RWPE1 (cell line): ENCODE data around the gene SEPHS2.

Source experiments
- CTCF ChIA-PET: fragments of 350-600 bp; sonication (Branson Sonifier 250); formaldehyde crosslinking; extraction: SDS; loops from one replicate; lab custom pipeline; 2021; lab: Yijun Ruan, JAX
- POLR2A ChIA-PET: fragments of 400-600 bp; formaldehyde crosslinking; extraction: SDS; loops from one replicate; lab custom pipeline; 2020; ENCODE audit warnings: antibody characterized with exemption; ENCODE audit not compliant: low non-redundant PET; lab: Yijun Ruan, JAX
- DNase-seq: peaks from one replicate; pipeline ENCODE4 v3.0.0; 2012; ENCODE audit warnings: low spot score
- H3K27ac ChIP-seq: fragments of 450-650 bp; 2 replicates; pipeline ENCODE4 v1.5.1; 2017
- TF ChIP-seq, protein P1 (sequence below): fragments of 450-650 bp; conservative IDR thresholded peaks from 2 replicates; pipeline ENCODE4 v1.5.1; 2017; ENCODE audit warnings: low read depth, mild to moderate bottlenecking

Gene SEPHS2

DNA sequence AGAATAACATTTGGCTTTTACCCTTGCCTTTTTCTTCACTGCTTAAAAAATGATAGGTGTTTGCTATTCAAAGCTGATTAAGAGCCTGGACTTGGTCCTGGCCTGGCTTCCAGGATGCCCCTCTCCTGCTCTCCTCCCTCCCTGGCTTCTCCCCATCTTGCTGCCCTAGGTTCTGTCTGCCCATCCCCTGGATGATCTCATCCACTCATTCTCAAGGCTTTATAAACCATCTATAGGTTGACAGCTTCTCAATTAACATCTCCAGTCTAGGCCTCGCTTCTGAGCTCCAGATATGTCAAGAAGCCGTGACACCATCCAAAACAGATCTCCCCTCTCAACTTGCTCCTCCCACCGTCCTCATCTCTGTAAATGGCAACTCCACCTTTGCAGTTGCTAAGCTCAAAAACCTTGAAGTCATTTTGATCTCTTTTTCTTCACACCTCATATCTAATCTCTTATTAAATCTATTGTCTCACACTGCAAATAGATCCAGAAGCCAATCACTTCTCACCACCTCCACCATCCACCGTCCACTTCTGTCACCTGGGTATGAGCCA lies 29.5 kb downstream of the SEPHS2 start:
- TF ChIP-seq, protein P1, sequence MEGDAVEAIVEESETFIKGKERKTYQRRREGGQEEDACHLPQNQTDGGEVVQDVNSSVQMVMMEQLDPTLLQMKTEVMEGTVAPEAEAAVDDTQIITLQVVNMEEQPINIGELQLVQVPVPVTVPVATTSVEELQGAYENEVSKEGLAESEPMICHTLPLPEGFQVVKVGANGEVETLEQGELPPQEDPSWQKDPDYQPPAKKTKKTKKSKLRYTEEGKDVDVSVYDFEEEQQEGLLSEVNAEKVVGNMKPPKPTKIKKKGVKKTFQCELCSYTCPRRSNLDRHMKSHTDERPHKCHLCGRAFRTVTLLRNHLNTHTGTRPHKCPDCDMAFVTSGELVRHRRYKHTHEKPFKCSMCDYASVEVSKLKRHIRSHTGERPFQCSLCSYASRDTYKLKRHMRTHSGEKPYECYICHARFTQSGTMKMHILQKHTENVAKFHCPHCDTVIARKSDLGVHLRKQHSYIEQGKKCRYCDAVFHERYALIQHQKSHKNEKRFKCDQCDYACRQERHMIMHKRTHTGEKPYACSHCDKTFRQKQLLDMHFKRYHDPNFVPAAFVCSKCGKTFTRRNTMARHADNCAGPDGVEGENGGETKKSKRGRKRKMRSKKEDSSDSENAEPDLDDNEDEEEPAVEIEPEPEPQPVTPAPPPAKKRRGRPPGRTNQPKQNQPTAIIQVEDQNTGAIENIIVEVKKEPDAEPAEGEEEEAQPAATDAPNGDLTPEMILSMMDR: no peak
- CTCF ChIA-PET: no interaction called here
- POLR2A ChIA-PET: no interaction called here
- DNase-seq: no peak
- H3K27ac ChIP-seq: no peak overlapping the region

DNA sequence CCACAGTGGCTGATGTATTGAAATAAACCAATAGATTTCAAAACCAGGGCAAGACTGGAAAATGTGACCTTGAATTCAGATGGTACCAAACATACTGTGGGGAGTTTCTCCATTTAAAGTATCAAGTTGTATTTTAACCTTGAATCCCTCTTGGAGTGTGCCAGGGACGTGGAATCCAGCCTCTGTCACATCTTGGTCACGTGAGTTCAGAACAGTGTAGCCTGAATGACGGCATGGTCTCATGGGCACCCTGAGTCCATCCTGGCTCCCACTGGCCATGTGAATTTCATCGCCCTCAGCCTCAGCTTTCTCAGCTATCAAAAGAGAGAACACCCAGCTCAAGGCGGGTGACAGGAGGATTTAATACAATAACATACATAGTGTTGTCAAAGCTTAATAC lies 31.5 kb downstream of the SEPHS2 start:
- TF ChIP-seq, protein P1: no peak
- ChIA-PET CTCF (no interaction called here), POLR2A (no interaction called here)
- DNase-seq: no peak
- peak overlapping the region; percentile 41 for H3K27ac ChIP-seq

DNA sequence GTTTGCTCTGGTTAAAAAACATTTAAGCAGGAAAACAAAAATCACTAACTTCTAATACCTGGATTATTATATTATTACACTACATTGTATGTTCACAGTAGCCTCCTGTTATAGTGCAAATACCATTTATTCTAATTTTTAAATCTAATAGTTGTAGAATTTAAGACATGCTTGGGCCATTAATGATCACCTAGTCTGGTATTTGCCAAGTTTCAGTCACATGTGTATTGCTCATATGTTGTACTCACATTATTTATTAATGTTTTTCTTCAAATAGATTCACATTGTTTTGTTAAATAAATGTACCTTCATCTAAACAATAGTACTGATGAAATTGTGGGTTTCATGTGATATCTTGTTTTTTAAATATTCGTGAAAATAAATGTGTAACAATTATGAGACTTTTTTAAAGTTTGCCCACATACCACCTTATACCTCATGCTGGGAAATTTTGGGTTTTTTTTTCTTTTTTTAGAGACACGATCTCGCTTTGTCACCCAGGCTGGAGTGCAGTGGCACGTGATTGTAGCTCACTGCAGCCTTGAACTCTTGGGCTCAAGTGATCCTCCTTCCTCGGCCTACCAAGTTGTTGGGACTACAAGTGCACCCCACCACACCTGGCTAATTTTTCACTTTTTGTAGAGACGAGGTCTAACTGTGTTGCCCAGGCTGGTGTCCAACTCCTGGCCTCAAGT lies 32.4 kb downstream of the SEPHS2 start:
- CTCF ChIA-PET: no interaction called here

DNA sequence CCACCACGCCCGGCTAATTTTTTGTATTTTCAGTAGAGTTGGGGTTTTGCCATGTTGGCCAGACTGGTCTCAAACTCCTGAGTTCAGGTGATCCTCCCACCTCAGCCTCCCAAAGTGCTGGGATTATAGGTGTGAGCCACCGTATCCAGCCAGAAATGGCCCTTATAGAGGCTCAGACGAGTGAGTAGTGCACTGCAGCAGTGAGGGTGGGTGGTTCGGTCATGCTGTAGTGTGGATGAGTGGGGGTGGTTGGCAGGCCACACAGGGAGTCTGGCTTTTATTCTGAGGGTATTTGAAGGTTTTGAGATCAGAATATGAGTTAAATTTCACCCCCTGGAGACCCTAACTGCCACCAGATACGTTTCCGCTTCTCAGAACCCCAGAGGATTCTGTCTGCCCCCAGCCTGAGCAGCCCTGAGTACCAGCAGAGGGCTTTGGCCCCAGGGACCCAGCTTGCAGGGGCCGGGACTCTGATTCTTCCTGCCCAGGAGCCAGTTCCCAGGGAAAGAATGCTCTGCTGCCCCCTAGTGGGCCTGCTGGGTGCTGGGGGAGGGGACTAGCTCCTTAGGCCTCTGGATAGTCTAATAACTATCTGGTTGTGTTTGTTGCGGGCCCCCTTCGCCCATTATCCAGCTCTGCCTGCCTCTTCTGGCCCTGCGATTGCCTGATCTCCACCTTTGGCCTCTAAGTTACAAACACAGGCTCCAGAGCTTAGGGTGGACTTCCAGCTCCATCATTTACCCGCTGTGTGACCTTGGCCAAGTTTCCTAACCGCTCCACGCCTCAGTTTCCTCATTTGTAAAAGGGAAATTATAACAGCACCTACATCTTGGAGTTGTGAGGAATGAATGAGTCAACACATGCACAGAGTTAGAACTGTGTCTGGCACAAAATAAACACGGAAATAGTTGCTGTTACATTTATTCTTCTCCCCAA lies 36.3 kb downstream of the SEPHS2 start:
- TF ChIP-seq, protein P1: peak; percentile 92
- POLR2A ChIA-PET: interaction anchor here (0.5 to 0.6 kb wide), 2 partner anchors 13 to 118 kb away, joined by 3 to 4 read pairs; no protein-coding TSS in a partner anchor
- peak overlapping the region; percentile 73 for H3K27ac ChIP-seq
- CTCF ChIA-PET: interaction anchor here (0.6 to 1.6 kb wide), 17 partner anchors 9 to 184 kb away, joined by 3 to 14 read pairs (median 4); partner anchors contain the start of genes CD2BP2, DCTPP1, ZNF48 and ZNF688
- DNase-seq: peak; percentile 83

More for the DNA sequence above, 32.4 kb downstream of the SEPHS2 start:
- no peak for DNase-seq
- peak overlapping the region; percentile 41 for H3K27ac ChIP-seq
- TF ChIP-seq, protein P1: no peak
- POLR2A ChIA-PET: no interaction called here

DNA sequence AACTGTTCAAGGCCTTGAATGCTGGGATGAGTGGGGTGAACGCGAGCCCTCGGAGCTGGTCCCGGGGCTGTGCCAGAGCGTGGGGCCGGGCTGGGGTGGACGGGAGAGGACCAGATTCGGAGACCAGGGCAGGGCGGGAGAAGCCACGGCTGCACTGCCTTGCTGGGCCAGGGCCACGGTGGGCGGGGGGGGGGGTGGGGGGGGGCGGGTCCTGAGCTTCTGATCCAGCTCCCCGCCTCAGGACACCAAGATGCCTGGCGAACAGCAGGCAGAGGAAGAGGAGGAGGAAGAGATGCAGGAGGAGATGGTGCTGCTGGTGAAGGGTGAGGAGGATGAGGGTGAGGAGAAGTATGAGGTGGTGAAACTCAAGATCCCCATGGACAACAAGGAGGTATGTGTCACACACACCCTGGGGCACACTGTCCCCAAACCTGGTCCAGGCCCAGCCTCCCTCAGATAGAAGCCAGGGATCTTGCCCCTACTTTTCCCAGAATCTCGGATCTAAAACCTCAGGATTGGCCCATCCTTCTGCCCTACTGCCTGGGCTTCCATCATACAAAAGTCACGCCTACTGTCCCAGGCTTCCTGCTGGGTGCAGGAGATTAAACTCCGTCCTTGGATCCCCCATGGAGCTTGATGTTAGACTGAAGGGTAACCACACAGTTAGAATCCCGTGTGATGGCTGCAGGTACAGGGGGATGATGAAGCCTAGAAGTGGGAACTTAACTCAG lies 37.7 kb downstream of the SEPHS2 start:
- POLR2A ChIA-PET: interaction anchor here (0.8 kb wide), 1 partner anchor 37 kb away, joined by 4 read pairs; no protein-coding TSS in a partner anchor
- TF ChIP-seq, protein P1: no peak
- H3K27ac ChIP-seq: peak overlapping the region; percentile 76
- CTCF ChIA-PET: interaction anchor here (0.8 to 1.2 kb wide), 2 partner anchors 11 to 30 kb away, joined by 3 to 5 read pairs; no protein-coding TSS in a partner anchor
- no peak for DNase-seq
